Stimulated activated CD8-positive, alpha-beta memory T cell treated with anti-CD3 and anti-CD28 coated beads, Interleukin-4, amount 100 ng/mL, for 24 hours (primary cell): ENCODE measurements around the gene RTBDN.

ENCODE experiments used
- DNase-seq: peaks from one replicate; pipeline ENCODE4 v3.0.0-alpha.2; 2020; ENCODE audit warnings: low read depth

RTBDN gene

DNA sequence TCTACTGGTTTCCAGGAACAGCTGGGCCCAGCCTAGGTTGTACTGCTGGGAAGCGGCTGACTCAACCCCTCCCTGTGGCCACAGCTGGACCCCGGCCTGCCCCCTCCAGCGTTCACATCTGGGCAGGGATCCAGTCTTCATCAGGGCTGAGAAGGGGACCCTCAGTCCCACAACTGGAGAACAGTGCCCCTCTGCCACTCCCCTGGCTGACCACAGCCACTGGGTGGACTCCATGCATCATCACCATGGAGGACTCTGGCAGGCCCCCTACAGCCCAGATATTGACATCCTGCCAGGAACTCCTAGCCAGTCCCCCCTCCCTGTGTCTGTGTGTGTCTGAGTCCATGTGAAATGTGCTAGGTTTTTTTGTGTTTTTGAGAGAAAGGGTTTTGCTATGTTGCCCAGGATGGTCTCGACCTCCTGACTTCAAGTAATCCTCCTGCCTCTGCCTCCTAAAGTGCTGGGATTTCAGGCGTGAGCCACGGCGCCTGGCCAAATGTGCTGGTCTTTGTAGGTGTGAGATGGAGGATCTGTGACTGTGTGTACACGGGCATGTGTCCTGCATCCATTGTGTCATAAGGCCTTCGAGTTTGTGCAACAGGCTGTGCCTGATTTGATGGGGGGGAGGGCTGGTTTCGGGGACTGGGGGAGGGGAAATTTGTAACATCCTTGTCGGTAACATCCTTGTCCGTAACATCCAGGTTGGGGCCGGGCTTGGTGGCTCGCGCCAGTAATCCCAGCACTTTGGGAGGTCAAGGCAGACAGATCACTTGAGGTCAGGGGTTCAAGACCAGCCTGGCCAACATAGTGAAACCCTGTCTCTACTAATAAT lies 55.0 kb downstream of the RTBDN start:
- DNase-seq = no peak

DNA sequence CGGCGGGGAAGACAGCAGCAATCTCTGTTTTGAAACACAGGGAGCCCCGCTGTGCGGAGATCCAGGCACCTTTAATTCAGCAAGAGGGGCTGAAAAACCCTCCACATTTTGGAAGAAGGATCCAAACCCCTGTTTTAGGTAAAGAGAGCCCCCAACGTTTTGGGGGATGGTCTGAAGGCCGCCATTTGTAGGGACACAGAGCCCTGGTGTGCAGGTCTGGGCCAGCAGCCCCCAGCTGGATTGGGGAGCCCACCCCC lies 55.5 kb downstream of the RTBDN start:
- no peak for DNase-seq

DNA sequence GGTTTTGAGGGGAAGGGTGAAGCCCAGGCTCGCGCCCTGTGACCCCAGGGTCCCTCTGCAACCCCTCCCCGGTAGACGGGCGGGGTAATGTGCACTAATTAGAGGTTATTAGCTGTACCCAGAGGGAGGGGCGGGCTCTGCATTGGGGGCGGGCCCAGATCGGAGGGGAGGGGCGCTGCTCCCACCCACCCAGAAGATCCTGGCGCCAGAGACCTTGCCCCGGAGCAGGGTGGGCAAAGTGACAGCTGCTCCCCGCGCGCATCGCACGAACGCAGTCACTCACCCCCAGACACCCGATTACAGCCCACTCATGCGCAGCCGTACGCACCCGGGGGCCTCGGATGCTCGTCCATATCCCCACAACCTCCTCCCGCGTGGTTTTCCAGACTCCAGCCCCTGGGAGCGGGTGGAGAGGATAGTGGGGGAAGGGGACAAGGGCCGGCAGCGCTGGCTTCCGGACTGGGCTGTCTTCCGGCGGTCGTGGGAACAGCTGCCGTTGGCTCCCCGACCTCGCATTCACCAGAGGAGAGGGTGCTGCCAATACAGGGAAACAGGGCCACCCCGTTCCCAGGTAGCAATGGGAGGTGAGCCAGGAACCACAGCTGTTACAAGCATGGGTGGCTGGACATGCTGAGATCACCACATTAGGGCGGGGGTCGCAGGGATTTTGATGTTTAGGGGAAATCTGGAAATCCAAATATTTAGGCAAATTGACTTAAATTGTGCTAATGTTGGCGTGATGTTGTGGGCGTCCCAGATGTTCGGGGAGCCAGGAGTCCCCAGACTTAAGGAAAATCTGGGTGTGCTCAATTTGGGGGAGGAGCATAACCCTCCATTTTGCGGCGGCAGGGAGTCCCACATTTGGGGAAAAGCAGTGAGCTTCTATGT lies 56.1 kb downstream of the RTBDN start:
- DNase-seq = no peak

DNA sequence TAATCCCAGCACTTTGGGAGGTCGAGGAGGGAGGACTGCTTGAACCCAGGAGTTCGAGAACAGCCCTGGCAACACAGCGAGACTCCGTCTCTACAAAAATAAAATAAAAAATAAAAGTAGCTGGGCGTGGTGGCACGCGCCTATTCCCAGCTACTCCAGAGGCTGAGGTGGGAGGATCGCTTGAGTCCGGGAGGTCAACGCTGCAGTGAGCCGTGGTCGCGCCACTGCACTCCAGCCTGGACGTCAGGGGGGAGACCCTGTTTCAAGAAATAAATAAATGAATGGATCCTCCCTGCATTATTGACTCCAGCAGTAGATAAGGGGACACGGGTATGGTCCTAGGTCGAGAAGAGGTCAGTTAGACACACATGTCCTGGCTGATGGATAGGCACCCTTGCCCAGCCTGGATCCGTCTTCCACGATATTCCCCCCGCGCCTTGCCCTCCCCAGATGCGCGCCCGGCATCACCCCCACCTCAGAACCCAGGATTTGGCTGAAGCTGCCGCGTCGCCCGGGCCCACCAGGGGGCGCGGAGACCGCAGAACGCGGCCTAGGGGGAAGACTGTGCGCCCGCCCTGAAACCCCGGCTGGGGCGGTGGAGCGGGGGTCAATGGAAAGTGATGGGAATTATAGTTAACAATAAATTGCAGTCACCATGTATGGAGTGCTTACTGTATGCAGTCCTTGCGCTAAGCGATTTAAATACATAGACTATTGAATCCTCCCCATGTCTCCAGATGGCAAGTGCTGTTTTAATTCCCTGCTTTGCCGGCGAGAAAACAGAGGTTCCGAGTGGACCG lies 57.0 kb downstream of the RTBDN start:
- DNase-seq = peak; percentile 76
